GM21723 (cell line): ENCODE results near the gene CACHD1.

ENCODE experiments used
- ATAC-seq: cut with Tn5 transposase; IDR thresholded peaks from one replicate; pipeline ENCODE4 v1.9.1; 2021; ENCODE audit warnings: mild to moderate bottlenecking, moderate library complexity; ENCODE audit not compliant: unreplicated experiment

Gene CACHD1

DNA sequence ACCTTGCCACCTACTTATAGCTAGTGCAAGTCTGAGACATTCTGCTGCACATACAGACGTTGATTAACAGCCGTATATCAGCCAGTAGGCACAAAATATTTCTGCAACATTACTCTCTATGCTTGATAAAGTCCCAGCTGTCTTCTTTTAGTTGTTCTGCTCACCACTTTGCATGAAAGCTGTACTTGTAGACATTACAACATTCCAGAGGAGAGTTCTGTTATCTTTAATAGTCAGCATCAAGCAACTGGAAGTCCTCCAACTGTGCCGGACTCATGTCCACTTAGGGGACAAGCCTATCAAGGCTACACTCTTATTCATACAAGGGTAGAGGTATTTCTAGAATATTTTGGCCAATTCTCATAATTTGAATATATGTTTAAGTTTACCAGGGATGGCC, 50.0 kb downstream of the CACHD1 start:
- no peak for ATAC-seq

DNA sequence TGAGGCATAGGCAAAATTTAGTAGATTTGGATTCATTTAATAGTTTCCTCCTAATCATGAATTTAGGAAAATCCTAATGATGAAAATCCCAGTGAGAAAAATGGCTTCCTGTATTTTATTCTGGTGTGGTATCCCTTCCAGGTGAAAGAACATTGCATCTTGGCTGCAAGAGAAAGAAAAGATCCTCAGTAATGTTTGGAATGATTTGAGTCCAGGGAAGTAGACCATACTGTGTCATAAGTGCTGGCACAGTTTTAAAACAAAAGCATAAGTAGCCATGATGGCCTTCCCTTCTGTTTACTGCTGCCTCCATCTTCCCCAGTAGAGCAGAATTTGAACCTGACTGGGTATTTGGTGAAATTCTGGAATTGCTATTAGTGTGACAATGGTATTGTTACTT, 52.8 kb downstream of the CACHD1 start:
- no peak for ATAC-seq

DNA sequence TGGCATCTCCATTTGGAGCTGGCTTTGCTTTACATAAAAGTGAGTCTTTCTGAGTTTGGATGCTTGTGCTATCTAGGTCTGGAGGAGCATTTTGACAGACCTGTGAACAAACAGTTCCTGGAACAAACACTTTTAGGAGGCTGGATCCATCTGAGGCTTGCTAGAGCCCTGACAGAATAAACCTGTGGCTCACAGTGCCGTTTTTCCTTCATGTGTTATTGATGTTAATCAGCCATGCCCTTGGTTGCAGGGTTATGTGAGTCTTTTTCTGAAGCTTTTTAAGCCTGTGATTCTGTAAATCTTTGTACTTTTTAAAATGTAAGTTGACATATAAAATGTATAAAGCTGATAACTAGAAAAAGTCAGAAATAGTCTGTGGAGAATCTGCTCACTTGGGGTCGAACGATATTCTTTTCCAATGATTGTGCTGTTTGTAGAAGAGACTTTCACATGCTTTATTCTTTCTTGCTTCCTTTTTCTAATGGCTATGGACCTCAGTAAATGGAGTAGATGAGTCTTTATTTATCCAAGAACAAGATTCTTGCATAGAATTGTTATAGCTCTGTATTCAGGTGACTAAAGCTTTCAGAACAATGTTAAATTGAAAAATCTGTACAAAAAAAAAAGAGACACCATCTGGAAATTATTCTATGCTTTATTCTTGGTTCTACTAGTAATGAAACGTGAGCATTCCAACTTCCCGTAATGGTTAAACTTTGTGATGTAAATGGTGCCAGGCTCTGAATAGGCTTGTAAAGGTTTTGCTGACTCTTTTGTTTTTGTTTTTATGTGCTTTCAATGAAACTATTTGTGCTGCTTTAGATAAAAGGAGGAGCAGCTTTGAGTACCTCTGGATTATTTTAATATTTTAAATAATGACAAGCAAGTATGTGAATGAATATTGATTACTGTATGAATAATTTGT, 53.7 kb downstream of the CACHD1 start:
- ATAC-seq = no peak

- no peak for ATAC-seq
Observed at GRCh38 chr1:64524614-64525013, 54.7 kb downstream of the CACHD1 start.

GRCh38 chr1:64525116-64525686, 55.3 kb downstream of the CACHD1 start:
- no peak for ATAC-seq

GRCh38 chr1:64526312-64526711, 56.4 kb downstream of the CACHD1 start:
- ATAC-seq = no peak

GRCh38 chr1:64527165-64527564, 57.2 kb downstream of the CACHD1 start:
- ATAC-seq = no peak

DNA sequence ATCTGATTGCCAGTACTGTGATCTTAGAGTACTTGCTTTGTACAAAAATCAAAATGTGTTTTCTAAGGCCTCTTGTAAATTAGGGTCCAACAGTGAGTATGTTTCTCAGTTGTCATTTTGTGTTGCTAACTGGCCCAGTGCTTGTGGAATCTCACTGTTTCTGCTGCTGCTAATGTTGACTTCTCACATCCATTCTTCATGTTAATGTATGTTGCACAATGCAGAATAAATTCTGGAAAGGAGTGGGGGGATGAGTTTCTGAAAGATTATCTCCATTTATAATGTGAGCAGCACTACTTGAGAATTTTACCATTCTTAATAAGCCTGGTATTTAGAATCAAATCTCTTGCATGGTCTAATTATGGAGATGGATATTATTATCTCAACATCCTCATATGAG, 57.9 kb downstream of the CACHD1 start:
- no peak for ATAC-seq

DNA sequence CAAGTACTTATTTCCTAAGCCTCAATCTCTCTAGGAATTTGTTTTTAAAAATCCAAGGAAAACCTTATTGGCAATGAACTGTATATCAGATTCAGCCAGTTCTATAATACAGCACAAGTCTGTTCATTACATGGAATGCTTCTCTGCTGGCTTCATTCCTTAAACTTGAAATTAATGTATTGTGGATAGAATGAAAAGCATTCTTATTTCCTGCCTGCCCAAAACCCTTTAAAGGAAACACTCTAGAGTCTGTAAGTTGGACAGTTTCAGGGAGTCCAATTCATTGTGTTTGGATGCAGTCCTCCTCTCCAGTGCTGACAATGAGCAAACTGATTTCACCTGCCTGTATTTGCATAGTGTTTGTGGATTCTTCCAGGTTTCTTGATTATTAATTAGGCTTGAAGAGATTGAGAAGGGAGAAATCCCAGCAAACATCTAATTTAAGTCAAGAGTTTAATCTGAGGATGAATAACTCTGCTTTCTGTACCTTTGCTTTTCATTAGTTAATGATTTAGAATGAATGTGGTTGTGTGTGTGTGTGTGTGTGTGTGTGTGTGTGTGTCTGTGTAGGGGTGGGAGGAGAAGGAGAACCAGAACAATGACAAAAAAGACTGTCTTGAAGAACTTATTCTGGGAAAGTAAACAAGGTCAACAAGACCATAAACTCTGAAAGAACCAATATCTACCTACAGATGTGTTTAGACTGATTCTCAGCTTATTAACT, 61.2 kb downstream of the CACHD1 start:
- no peak for ATAC-seq

- ATAC-seq = no peak
Observed at GRCh38 chr1:64532646-64533045, 62.7 kb downstream of the CACHD1 start.

DNA sequence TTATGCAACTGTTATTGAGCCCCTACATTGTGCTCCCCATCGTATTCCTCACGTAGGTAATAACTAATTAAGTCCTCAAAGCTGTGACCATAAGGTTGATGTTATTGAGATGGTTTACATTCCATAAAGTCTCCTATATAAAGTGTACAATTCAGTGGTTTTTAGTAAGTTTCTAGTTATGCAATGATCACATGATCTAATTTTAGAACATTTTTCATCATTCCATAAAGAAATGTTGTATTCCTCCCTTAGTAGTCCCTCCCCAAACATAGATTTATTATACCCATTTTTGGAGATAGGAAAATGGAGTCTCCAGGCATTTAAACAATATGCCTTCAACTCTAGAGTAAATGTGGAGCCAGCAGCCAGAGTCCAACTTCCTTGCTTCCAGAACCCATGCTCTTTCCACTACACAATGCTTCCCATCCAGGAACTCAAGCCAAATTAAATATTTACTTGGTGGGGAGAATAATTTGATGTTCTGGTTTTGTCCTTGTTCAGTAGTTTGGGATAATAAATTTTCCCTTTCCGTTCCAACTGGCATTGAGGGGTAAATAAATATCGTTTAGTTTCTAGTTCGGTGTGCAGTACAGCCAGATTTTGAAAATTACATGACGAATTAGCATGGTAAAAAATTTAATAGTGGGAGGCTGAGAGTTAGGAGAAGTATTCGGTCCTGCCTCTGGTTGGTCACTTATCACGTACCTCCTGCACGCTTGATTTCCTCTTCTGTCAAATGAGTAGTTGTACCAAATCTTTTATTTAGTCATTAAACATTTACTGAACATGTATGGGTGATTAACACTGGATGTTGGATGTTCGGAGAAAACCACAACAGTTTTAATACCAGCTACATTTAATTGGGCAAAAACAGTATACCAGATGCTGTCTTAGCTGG, 66.3 kb downstream of the CACHD1 start:
- ATAC-seq = no peak

DNA sequence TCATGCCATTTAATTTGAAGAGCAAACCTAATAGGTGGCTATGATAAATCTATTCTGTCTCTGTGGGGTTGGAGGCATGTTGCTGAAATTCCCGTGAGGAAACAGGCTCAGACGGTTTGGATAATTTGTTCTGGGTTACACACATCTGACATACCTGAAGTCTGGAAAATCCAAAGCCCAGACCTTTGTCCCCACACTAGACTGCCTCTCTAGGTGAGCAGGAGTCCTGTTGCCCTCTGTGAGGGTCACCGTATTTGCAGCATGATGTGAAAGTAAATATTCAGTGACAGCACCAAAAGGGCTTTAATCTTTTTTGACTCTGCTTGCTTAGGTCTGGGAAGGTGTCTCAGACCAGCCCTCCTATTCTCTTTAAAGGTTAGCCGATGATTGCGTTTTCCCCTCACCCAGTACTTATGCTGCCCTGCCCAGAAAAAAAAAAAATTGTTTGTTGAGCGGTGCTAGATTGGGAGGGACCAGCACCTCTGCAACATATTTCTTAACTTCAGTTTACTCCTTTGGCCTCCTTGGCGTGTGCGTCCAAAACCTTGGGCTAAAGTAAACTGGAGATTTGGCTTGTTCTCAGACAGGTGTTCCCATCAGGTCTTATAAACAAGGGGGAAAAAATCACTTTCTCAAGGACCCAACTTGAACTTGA, 67.0 kb downstream of the CACHD1 start:
- no peak for ATAC-seq

- ATAC-seq = no peak
Observed at GRCh38 chr1:64537942-64538341, 68.0 kb downstream of the CACHD1 start.

GRCh38 chr1:64538389-64538788, 68.5 kb downstream of the CACHD1 start:
- no peak for ATAC-seq

DNA sequence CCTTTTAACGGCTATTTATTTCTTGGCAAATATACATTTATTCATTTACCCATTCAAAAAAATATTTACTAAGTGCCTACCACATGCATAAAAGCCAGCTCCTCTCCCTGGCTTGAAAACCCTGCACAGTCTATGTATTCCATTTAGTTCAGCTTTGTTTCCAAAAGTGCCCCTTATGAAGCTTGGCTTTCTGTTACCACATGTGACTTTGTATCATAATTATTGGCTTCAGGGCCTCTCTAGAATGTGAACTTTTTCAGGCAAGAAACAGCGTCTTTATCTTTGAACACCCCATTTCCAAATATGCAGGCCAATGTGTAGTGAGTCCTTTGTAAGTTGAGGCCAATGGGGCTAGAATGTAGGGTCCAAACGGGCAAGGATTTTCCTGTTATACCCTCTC, 69.4 kb downstream of the CACHD1 start:
- no peak for ATAC-seq

- no peak for ATAC-seq
Observed at GRCh38 chr1:64539781-64540218, 69.9 kb downstream of the CACHD1 start.

DNA sequence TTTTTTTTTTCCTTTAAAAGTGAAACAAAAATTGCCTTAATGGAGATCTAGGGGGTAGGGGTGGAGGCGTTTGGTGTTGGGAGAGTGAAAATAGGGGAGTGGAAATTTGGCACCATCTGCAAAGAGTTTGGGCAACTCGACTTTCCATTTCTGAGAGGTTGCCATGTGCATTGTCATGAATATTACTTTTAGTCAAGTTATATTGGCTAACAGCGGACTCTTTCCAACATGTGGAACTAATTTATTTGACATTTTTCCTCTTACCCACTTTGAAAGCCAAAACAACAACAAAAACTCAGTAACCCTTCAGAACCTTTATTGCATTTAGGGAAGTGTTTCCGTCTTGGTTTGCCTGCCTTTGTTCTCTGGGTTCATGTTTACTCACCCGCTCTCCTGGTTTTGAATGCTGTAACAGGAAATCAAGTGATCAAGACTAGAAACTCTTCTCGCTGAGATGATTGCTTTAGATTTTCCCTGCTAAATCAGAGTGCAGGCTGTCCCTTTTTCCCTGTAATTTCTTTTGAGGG, 70.4 kb downstream of the CACHD1 start:
- no peak for ATAC-seq

GRCh38 chr1:64542118-64542517, 72.2 kb downstream of the CACHD1 start:
- ATAC-seq = no peak

DNA sequence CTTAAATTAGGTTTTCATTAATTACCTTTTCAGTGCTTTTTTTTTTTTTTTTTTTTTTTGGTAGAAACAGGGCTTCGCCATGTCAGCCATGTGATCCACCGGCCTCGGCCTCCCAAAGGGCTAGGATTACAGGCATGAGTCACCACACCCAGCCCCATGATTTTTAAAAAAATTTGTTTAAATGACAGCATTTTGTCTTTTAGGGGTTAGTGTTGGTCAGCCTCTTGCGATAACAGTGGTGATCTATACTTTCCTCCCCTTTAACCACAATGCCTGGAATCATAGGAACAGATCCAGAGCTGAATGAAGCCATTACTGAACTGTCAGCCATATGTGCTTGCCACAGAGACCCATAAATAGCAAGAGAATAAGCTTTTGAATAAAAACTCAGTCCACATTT, 73.9 kb downstream of the CACHD1 start:
- ATAC-seq = no peak
